PC-3 (cell line): Measurements from ENCODE around the gene GCA.

Source experiments
- CTCF ChIP-seq: fragments of 300-600 bp; sonication (generic); conservative IDR thresholded peaks from 2 replicates; pipeline ENCODE4 v1.5.1; 2017; ENCODE audit warnings: antibody characterized with exemption, low read depth, mild to moderate bottlenecking, low read length
- EZH2phosphoT487 ChIP-seq: fragments of 300-600 bp; sonication (generic); IDR thresholded peaks from 2 replicates; pipeline ENCODE4 v1.6.1; 2018; ENCODE audit warnings: mild to moderate bottlenecking, antibody characterized with exemption, low read length, borderline replicate concordance

DNA sequence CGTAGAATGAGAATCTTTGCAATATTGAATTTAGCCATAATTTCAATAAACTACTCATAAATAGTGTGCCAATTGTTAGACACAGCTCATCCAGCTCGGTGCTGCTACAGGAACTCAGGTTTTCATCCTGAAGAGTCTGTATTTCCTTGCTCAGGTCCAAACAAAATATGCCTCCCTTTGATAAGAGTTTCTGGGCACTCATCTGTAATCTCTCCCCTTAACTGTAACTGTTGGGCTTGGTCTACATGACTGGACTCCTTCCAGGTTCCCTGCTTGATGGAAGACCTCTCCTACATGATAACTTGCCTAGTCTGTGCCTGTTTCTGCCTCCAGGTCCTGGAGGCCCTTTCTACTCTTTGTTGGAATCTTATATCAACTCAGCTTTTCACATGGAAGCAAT is 57.9 kb downstream of the GCA start:
- TF ChIP-seq CTCF = no peak
- TF ChIP-seq EZH2phosphoT487 = no peak
